ENCODE measurements around the gene DCAF12L2.
"Not testable (repeated sequence)": the region's sequence is repeated elsewhere in the genome, so short reads cannot be mapped to it uniquely, and the experiment has no call there.

Gene DCAF12L2

DNA sequence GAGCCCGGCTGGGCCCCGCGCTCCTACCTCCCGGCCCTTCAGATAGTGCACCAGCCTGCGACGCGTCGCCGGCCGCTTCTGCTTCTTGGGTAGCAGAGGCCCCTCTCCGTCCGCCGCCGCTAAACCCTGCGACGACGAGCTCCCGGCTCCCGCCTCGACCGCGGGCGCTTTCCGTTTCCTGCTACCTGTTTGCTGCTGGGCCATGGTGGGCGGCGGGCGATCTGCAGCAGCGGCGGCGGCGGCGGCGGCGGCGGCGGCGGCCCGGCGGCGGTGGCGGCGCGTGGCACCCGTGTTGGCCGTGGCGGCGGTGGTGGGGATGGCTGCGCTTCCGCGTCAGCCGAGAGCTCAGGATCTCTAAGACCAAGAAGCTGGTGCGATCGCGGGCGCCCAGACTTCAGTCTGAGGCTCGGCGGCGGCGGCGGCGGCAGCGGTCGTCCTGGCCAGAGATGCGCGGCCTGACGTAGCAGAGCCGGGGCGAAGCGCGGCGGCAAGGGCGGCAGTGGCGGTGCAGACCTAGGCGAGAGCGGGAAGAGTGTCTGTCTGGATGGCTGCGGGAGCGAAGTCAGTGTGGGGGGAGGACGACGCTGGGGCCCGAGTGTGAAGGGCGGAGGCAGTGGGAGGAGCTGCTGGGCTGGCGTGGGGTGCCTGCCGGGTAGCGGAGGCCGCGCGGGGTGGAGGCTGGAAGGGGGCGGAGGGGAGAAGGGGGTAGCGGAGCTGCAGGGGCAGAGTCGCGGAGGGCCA, at the start of gene DCAF12L2:
DCAF12L2 (minus strand) TSS at position 569 of the 741 bp plus-strand sequence; CDS start at position 204, 365 bp downstream.
- in situ Hi-C loops (cut with MboI; ENCODE audit: low sequenced_read_pairs): no loop called here

GRCh38 chrX:126190888-126191287, 24.8 kb upstream of the DCAF12L2 start:
- in situ Hi-C loops (cut with MboI; ENCODE audit: low sequenced_read_pairs): not testable (repeated sequence)

- in situ Hi-C loops (cut with MboI; ENCODE audit: low sequenced_read_pairs): no loop called here
Observed at GRCh38 chrX:126177133-126177840, 11.2 kb upstream of the DCAF12L2 start.

DNA sequence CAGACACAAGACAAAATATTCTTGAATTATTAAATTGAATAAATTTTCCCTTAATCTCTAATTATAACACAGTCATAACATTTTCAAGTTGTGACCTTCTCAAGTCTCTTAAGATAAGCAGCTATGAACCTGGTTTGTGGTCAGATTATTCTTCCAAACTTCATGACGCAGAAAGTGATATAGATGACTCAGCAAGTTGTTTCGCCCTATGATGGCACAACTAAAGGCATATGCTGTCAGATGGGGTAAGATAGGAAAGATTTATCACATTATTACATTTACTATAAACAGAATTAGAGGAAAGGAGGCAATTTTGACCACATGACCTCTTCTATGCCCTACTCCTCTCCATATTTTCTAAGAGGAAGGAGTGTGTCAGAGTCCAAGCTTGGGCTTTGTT, 4.6 kb upstream of the DCAF12L2 start:
- in situ Hi-C loops (cut with MboI; ENCODE audit: low sequenced_read_pairs): no loop called here

- in situ Hi-C loops (cut with MboI; ENCODE audit: low sequenced_read_pairs): no loop called here
Observed at GRCh38 chrX:126167560-126167959, 1.5 kb upstream of the DCAF12L2 start.

- in situ Hi-C loops (cut with MboI; ENCODE audit: low sequenced_read_pairs): no loop called here
Observed at GRCh38 chrX:126165401-126165720, 728 bp downstream of the DCAF12L2 start.

DNA sequence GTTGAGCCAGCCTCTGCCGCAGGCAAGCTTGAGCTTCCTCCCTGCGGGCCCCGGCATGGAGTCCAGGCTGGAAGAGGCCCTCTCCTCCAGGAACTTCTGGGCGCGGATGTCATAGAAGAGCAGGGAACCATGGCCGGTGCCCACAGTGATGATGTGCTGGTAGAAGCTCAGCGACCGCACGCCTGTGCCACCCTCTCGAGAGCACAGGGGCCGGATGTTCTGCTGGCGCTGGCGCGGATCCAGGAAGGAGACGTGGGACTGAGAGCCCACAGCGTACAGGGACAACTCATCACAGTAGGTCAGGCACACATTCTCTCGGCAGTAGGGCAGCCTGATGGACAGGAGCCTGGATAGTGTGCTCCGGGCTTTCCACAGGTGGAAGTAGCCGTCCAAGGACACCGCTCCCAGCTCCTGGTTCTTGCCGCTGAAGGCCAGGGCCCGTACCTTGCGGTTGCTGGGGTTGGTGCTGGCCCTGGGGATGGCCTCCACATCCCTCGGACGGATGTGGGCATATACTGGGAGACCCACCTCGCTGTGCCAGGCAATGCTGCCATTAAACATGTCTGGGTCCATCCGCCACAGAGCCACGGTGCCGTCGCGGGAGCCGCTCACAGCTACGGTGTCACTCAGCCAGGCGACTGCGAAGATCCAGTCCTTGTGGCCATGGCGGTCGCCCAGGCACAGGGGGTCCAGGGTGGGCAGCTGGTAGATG, 1.2 kb downstream of the DCAF12L2 start:
- in situ Hi-C loops (cut with MboI; ENCODE audit: low sequenced_read_pairs): no loop called here

DNA sequence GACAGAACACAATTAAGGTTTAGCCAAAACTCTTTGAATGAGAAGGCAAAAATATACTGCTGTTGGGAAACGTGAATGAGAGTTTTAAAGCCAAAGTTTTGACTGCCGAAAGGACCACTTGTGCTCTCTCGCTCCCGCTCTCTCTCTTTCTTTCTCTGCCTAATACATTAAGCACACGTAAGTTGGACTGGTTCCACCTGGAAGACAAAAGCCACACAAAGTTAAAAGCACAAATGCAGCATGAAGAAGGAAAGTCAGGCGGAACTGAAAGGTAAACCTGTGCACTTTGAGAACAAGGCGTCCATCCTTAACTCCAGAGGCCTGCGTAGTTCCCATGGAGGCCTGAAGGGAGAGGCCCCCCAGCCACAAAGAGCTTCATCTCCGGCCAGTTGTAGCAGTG, 1.9 kb downstream of the DCAF12L2 start:
- in situ Hi-C loops (cut with MboI; ENCODE audit: low sequenced_read_pairs): no loop called here

GRCh38 chrX:126141014-126141413, 25.1 kb downstream of the DCAF12L2 start:
- in situ Hi-C loops (cut with MboI; ENCODE audit: low sequenced_read_pairs): no loop called here

DNA sequence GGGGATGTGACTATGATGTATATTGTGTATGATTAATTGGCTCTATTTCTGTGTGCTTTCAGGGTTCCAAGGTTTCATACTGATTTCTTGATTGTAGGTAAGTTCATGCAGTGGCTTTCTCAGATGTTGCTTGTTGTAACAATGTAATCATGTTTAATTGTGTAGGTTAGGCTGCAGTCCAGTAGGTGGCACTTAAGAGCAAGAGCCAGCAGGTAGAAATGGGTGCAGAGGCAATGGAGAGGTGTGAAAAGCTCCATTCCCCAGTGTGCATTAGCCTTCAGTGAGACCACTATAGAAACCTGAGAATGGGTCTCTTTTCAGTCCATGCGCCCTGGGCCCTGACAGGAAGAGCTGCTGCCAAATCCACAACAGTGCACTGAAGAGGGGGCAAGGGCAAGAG, 28.2 kb downstream of the DCAF12L2 start:
- in situ Hi-C loops (cut with MboI; ENCODE audit: low sequenced_read_pairs): no loop called here

GRCh38 chrX:126124721-126125120, 41.4 kb downstream of the DCAF12L2 start:
- in situ Hi-C loops (cut with MboI; ENCODE audit: low sequenced_read_pairs): no loop called here
